H1 (cell line): ENCODE results near the gene SEC14L6. TPM values are rescaled to one million over a fixed set of nuclear protein-coding genes. Genes with fewer than 3 reads are reported as not detected.

ENCODE experiments used
- CTCF ChIA-PET: fragments of 300-600 bp; sonication (Branson Sonifier 250); formaldehyde crosslinking; loops from one replicate; lab custom pipeline; 2021; ENCODE audit not compliant: partially characterized antibody; lab: Charles Lee
- POLR2A ChIA-PET: fragments of 300-600 bp; sonication (Branson Sonifier 250); formaldehyde crosslinking; loops from one replicate; lab custom pipeline; 2021; ENCODE audit warnings: inconsistent platforms; ENCODE audit not compliant: partially characterized antibody; lab: Charles Lee
- DNase-seq, 2 experiments: peaks; one replicate each; pipeline versions ENCODE4 v3.0.0 to v3.0.0-alpha.2; 2010 to 2022; ENCODE audit warnings: low spot score in 2 of 2, low read depth in 1 of 2, mixed read lengths in 1 of 2
- FAIRE-seq: peaks from 2 replicates; lab custom pipeline; 2011; peaks lifted over from hg19 to GRCh38; lab: Jason Lieb, UNC
- H2AFZ ChIP-seq: 2 replicates; pipeline ENCODE4 v1.8.1; 2012; ENCODE audit warnings: low read length, inconsistent platforms
- H2AK5ac ChIP-seq: 2 replicates; pipeline ENCODE4 v1.6.1; 2013; ENCODE audit warnings: low read depth, low read length
- H2BK120ac ChIP-seq: replicated peaks from 2 replicates; pipeline ENCODE3; 2013; ENCODE audit warnings: low read depth, low read length, inconsistent platforms
- H2BK12ac ChIP-seq: 2 replicates; pipeline ENCODE4 v1.6.1; 2013; ENCODE audit warnings: low read depth, low read length
- H2BK15ac ChIP-seq: 2 replicates; pipeline ENCODE4 v1.6.1; 2013; ENCODE audit warnings: low read length
- H2BK20ac ChIP-seq: 2 replicates; pipeline ENCODE4 v1.6.1; 2013; ENCODE audit warnings: low read length
- H2BK5ac ChIP-seq: 2 replicates; pipeline ENCODE4 v1.6.1; 2013; ENCODE audit warnings: low read depth, low read length
- H3K14ac ChIP-seq: 2 replicates; pipeline ENCODE4 v1.6.1; 2013; ENCODE audit warnings: inconsistent platforms; ENCODE audit not compliant: insufficient read length
- H3K18ac ChIP-seq: 2 replicates; pipeline ENCODE4 v1.6.1; 2013; ENCODE audit warnings: low read length; ENCODE audit errors: extremely low read depth
- H3K23ac ChIP-seq: 2 replicates; pipeline ENCODE4 v1.6.1; 2013; ENCODE audit warnings: inconsistent platforms; ENCODE audit not compliant: insufficient read length
- H3K23me2 ChIP-seq: 2 replicates; pipeline ENCODE4 v1.6.1; 2013; ENCODE audit warnings: low read depth, low read length
- H3K27ac ChIP-seq: 2 replicates; pipeline ENCODE4 v1.6.1; 2011; ENCODE audit warnings: low read depth, low read length, inconsistent platforms
- H3K27me3 ChIP-seq, 4 experiments: replicated peaks in 1 of 4; 1 replicate in 1 of 4; 2 replicates in 3 of 4; pipeline versions ENCODE4 v1.6.1 to v1.8.1; 2011 to 2013; ENCODE audit warnings: low read length in 3 of 4, mild to moderate bottlenecking in 3 of 4, inconsistent platforms in 2 of 4, mixed read lengths in 2 of 4, moderate library complexity in 1 of 4; ENCODE audit not compliant: control insufficient read depth in 3 of 4, insufficient read depth in 3 of 4; ENCODE audit errors: extremely low read depth in 1 of 4
- H3K36me3 ChIP-seq, 4 experiments: 2 replicates each; pipeline versions ENCODE4 v1.6.1 to v1.8.1; 2011 to 2013; ENCODE audit warnings: mild to moderate bottlenecking in 4 of 4, low read length in 3 of 4, moderate library complexity in 2 of 4, control low read depth in 1 of 4, inconsistent platforms in 1 of 4; ENCODE audit not compliant: insufficient read depth in 4 of 4, control insufficient read depth in 2 of 4
- H3K4ac ChIP-seq: replicated peaks from 2 replicates; pipeline ENCODE3; 2013; ENCODE audit warnings: low read length, low read depth, mixed read lengths, inconsistent platforms; ENCODE audit not compliant: insufficient read length
- H3K4me1 ChIP-seq, 4 experiments: replicated peaks in 1 of 4; 1 replicate in 1 of 4; 2 replicates in 3 of 4; pipeline versions ENCODE4 v1.6.1 to v1.8.1; 2011 to 2013; ENCODE audit warnings: low read length in 3 of 4, inconsistent platforms in 2 of 4, mixed read lengths in 1 of 4; ENCODE audit not compliant: insufficient read depth in 4 of 4, control insufficient read depth in 3 of 4
- H3K4me2 ChIP-seq, 2 experiments: 2 replicates each; pipeline versions ENCODE4 v1.6.1 to v1.8.1; 2011 to 2013; ENCODE audit warnings: low read depth in 2 of 2, low read length in 2 of 2, control low read depth in 1 of 2, inconsistent platforms in 1 of 2, mild to moderate bottlenecking in 1 of 2; ENCODE audit not compliant: insufficient read depth in 1 of 2
- H3K4me3 ChIP-seq, 4 experiments: fragments of 200-600, 300-600 bp in 1 of 4; sonication (generic), shearing (Covaris generic), sonication (Bioruptor Twin) in 1 of 4; 2 replicates each; pipeline versions ENCODE4 v1.5.1 to v1.8.1; 2011 to 2016; ENCODE audit warnings: low read length in 4 of 4, low read depth in 3 of 4, control low read depth in 2 of 4, inconsistent platforms in 2 of 4, mild to moderate bottlenecking in 2 of 4, mixed read lengths in 1 of 4, moderate library complexity in 1 of 4; ENCODE audit not compliant: insufficient read depth in 2 of 4; ENCODE audit errors: extremely low read depth in 1 of 4
- H3K56ac ChIP-seq: replicated peaks from 2 replicates; pipeline ENCODE3; 2013; ENCODE audit warnings: low read depth, mild to moderate bottlenecking, mixed read lengths, low read length, inconsistent platforms; ENCODE audit not compliant: insufficient read length
- H3K79me1 ChIP-seq: 2 replicates; pipeline ENCODE4 v1.6.1; 2013; ENCODE audit warnings: low read depth, low read length, control low read depth
- H3K79me2 ChIP-seq, 2 experiments: 2 replicates each; pipeline versions ENCODE4 v1.6.1 to v1.8.1; 2012 to 2013; ENCODE audit warnings: low read length in 2 of 2, mild to moderate bottlenecking in 2 of 2, inconsistent platforms in 1 of 2; ENCODE audit not compliant: insufficient read depth in 2 of 2, control insufficient read depth in 1 of 2
- H3K9ac ChIP-seq, 4 experiments: replicated peaks in 1 of 4; 1 replicate in 1 of 4; 2 replicates in 3 of 4; pipeline versions ENCODE4 v1.6.1 to v1.8.1; 2011 to 2013; ENCODE audit warnings: low read depth in 3 of 4, low read length in 3 of 4, control low read depth in 2 of 4, mild to moderate bottlenecking in 2 of 4, moderate library complexity in 2 of 4, inconsistent platforms in 1 of 4; ENCODE audit errors: extremely low read depth in 1 of 4
- H3K9me3 ChIP-seq, 2 experiments: 2 replicates each; pipeline versions ENCODE4 v1.6.1 to v1.8.1; 2012 to 2013; ENCODE audit warnings: mild to moderate bottlenecking in 2 of 2, moderate library complexity in 2 of 2, control low read depth in 1 of 2, inconsistent platforms in 1 of 2, low read depth in 1 of 2, low read length in 1 of 2, mixed read lengths in 1 of 2; ENCODE audit not compliant: insufficient read depth in 2 of 2
- H4K20me1 ChIP-seq, 2 experiments: replicated peaks in 1 of 2; 2 replicates each; pipeline versions ENCODE3 to v1.8.1; 2011 to 2013; ENCODE audit warnings: inconsistent platforms in 2 of 2, low read length in 2 of 2, mild to moderate bottlenecking in 1 of 2; ENCODE audit not compliant: insufficient read depth in 2 of 2, control insufficient read depth in 1 of 2
- H4K5ac ChIP-seq: 2 replicates; pipeline ENCODE4 v1.6.1; 2013; ENCODE audit warnings: low read length, low read depth, mixed read lengths, inconsistent platforms; ENCODE audit not compliant: insufficient read length
- H4K8ac ChIP-seq: 2 replicates; pipeline ENCODE4 v1.8.0; 2013; ENCODE audit warnings: mild to moderate bottlenecking, moderate library complexity, low read length, inconsistent platforms; ENCODE audit not compliant: insufficient read depth; ENCODE audit errors: extremely low read depth
- H4K91ac ChIP-seq: replicated peaks from 2 replicates; pipeline ENCODE3; 2013; ENCODE audit warnings: low read length, mixed read lengths, inconsistent platforms; ENCODE audit not compliant: insufficient read length
- CTCF ChIP-seq, 3 experiments: IDR thresholded peaks; 1 replicate in 2 of 3; 2 replicates in 1 of 3; pipeline versions ENCODE4 v1.5.1 to v1.6.1; 2011; ENCODE audit warnings: low read length in 3 of 3, mild to moderate bottlenecking in 3 of 3, inconsistent platforms in 2 of 3, low read depth in 1 of 3, moderate library complexity in 1 of 3; ENCODE audit not compliant: insufficient read depth in 1 of 3; ENCODE audit errors: control extremely low read depth in 1 of 3
- RAD21 ChIP-seq, 2 experiments: IDR thresholded peaks in 1 of 2; conservative IDR thresholded peaks in 1 of 2; 2 replicates each; pipeline ENCODE4 v1.6.1; 2011; ENCODE audit warnings: low read depth in 2 of 2, low read length in 2 of 2, improper control_type of control experiment in 1 of 2, inconsistent platforms in 1 of 2, mild to moderate bottlenecking in 1 of 2, moderate library complexity in 1 of 2
- SP2 ChIP-seq: IDR thresholded peaks from 2 replicates; pipeline ENCODE4 v1.6.1; 2012; ENCODE audit warnings: mild to moderate bottlenecking, low read length, inconsistent platforms
- WGBS, 2 experiments: shearing (Covaris generic) in 1 of 2; methylation state at CpG; one replicate each; pipeline versions ENCODE4 v1.1.6 to v1.1.7; 2013 to 2015; ENCODE audit warnings: low lambda C conversion rate in 2 of 2, mixed read lengths in 2 of 2, inconsistent platforms in 1 of 2, low coverage in 1 of 2, missing lambda C conversion rate in 1 of 2; ENCODE audit not compliant: insufficient replicate concordance in 2 of 2, insufficient coverage in 1 of 2, insufficient read length in 1 of 2; ENCODE audit errors: extremely low coverage in 1 of 2, missing lambda C conversion rate in 1 of 2; 5-methylcytosine and 5-hydroxymethylcytosine counted together
- polyA plus RNA-seq, 7 experiments: library from polyadenylated mRNA; depleted of rRNA in 3 of 7; stranded (reverse) in 5 of 7; unstranded in 2 of 7; fragments of >200 nt in 5 of 7; fragments of 200-250 nt in 2 of 7; gene quantifications; 1 replicate in 5 of 7; 2 replicates in 1 of 7; 4 replicates in 1 of 7; pipeline versions ENCODE4 v1.2.1 to v1.2.3, GENCODE V29; 2011 to 2013; ENCODE audit warnings: missing spikeins in 2 of 7, mixed read lengths in 2 of 7
- total RNA-seq: library from RNA; stranded (reverse); fragmentation: NEBNext Ultra II Directional; extraction: Animal tissue kit (Norgen Biotek cat#: 25700); gene quantifications from 2 replicates; pipeline ENCODE4 v1.2.1, GENCODE V29; 2021

SEC14L6 gene
- total and polyA plus RNA-seq, 2 of the 8 experiments (the other 6 are each of a cell fraction or from before 2014, with no cell fraction given) = 0.63 to 2.1 TPM

GRCh38 chr22:30531651-30532608 is 14.6 kb downstream of the SEC14L6 start:
- H3K79me1 ChIP-seq = no peaks in the 10 kb centered on the region
- H4K91ac ChIP-seq = no peak overlapping the region
- no peak overlapping the region for H3K9ac ChIP-seq
- ChIA-PET POLR2A (no interaction called here), CTCF (interaction anchor here (0.6 to 1.5 kb wide), 8 partner anchors 8 to 86 kb away, joined by 3 to 8 read pairs (median 4); no protein-coding TSS in a partner anchor)
- H2BK5ac ChIP-seq = no peak overlapping the region
- no peak overlapping the region for H4K5ac ChIP-seq
- no peak overlapping the region for H2AFZ ChIP-seq
- no peak overlapping the region for H3K27ac ChIP-seq
- H3K14ac ChIP-seq = no peak overlapping the region
- no peaks in the 10 kb centered on the region for H3K79me2 ChIP-seq
- no peak overlapping the region for H3K23ac ChIP-seq
- H3K27me3 ChIP-seq = no peaks in the 10 kb centered on the region
- no peaks in the 10 kb centered on the region for H3K36me3 ChIP-seq
- no peak overlapping the region for H3K18ac ChIP-seq
- H3K4me1 ChIP-seq = no peaks in the 10 kb centered on the region; a peak in 1 of 7 replicates
- no peak overlapping the region for H3K4ac ChIP-seq
- WGBS, 2 experiments = 91% methylated on average over 17 of the region's 17 CpGs; no CpG with 5 or more reads in 1 of the 2 experiments
- peak; percentile 22 to 37 (median 30) for TF ChIP-seq CTCF (IDR thresholded peaks at IDR 0.05; ENCODE audit: control extremely low read depth in 1 of 3, insufficient read depth in 1 of 3, low read depth in 1 of 3, low read length in 3 of 3)
- TF ChIP-seq RAD21 (IDR thresholded peaks at IDR 0.05 in 1 of 2, conservative IDR thresholded peaks at IDR 0.05 in 1 of 2; ENCODE audit: low read depth in 2 of 2, low read length in 2 of 2) = peak in 1 of 2 experiments; percentile 15; a peak in 1 of 4 replicates
- no peak for TF ChIP-seq SP2
- no peak for DNase-seq
- H2AK5ac ChIP-seq = no peak overlapping the region
- no peak overlapping the region for H3K4me2 ChIP-seq
- H2BK120ac ChIP-seq = no peak overlapping the region
- H2BK20ac ChIP-seq = no peak overlapping the region
- no peaks in the 10 kb centered on the region for H3K9me3 ChIP-seq
- H3K4me3 ChIP-seq = no peak overlapping the region
- H3K56ac ChIP-seq = no peak overlapping the region
- peaks cover 0 to 1% of the 10 kb centered on the region in 2 experiments for H4K20me1 ChIP-seq
- no peak for FAIRE-seq
- no peaks in the 10 kb centered on the region for H3K23me2 ChIP-seq
- H4K8ac ChIP-seq = 0 out of 2 replicates have a peak overlapping the region, but pooled peaks have one; percentile 35
- no peak overlapping the region for H2BK15ac ChIP-seq
- H2BK12ac ChIP-seq = no peak overlapping the region
